Activated CD8-positive, alpha-beta T cell treated with anti-CD3 and anti-CD28 coated beads, Interleukin-2, amount 10 ng/mL, durations not matched to agents 7 days and 5 days (primary cell): Measurements from ENCODE around the gene OR9Q1. TPM values are rescaled to one million over a fixed set of nuclear protein-coding genes. Genes with fewer than 3 reads are reported as not detected.

ENCODE experiments used
- ATAC-seq: fragments of 150-1000 bp; cut with Tn5 transposase; one replicate; pipeline ENCODE4 v1.10.0; 2021; ENCODE audit warnings: moderate library complexity
- CTCF ChIA-PET: fragments of 350-600 bp; sonication (Branson Sonifier 250); formaldehyde crosslinking; loops from one replicate; lab custom pipeline; 2021; ENCODE audit warnings: antibody characterized with exemption; lab: Charles Lee
- POLR2A ChIA-PET: fragments of 350-600 bp; sonication (Branson Sonifier 250); formaldehyde crosslinking; loops from one replicate; lab custom pipeline; 2021; ENCODE audit warnings: antibody characterized with exemption; lab: Charles Lee
- DNase-seq: peaks from one replicate; pipeline ENCODE4 v3.0.0-alpha.2; 2020
- H3K27ac Mint-ChIP-seq: one replicate; pipeline ENCODE4 v1.8.0; 2021; ENCODE audit warnings: mild to moderate bottlenecking, mixed read lengths
- H3K27me3 Mint-ChIP-seq: one replicate; pipeline ENCODE4 v1.8.0; 2021; ENCODE audit warnings: low read depth, mixed read lengths
- H3K36me3 Mint-ChIP-seq: one replicate; pipeline ENCODE4 v1.8.0; 2021; ENCODE audit warnings: low read depth, mixed read lengths
- H3K4me1 Mint-ChIP-seq: one replicate; pipeline ENCODE4 v1.8.0; 2021; ENCODE audit warnings: low read depth, mixed read lengths
- H3K4me3 Mint-ChIP-seq: one replicate; pipeline ENCODE4 v1.8.0; 2021; ENCODE audit warnings: mild to moderate bottlenecking, mixed read lengths
- H3K9me3 Mint-ChIP-seq: one replicate; pipeline ENCODE4 v1.8.0; 2022; ENCODE audit warnings: mixed read lengths; ENCODE audit not compliant: insufficient read depth
- total RNA-seq, 2 experiments: library from RNA; stranded (reverse); gene quantifications; one replicate each; pipeline ENCODE4 v1.2.3, GENCODE V29; 2021

The OR9Q1 gene
- total RNA-seq, 2 experiments from 2014 or later, result not detected

DNA sequence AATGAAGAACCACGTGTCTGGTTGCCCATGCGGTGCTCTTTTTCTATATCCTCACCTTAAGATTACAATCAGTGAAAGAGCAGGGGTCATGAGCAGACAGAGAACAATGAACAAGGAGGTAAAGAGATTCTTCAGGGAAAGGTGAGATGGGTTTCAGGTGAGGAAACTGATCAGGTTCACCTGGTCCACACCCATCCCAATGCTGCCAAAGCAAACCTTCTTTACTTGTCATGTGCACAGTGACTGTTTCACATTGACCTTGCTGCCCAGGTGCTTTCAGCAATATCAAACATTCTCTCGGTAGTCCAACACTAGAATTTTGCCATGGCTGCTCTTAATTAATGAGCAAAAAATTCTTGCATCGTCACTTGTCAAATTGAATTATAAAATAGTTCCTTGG, 140.7 kb downstream of the OR9Q1 start:
- Mint-ChIP-seq H3K27me3 (no peaks in the 10 kb centered on the region), H3K27ac (no peak overlapping the region), H3K36me3 (no peaks in the 10 kb centered on the region), H3K9me3 (no peaks in the 10 kb centered on the region), H3K4me1 (no peaks in the 10 kb centered on the region), H3K4me3 (no peak overlapping the region)
- ChIA-PET POLR2A (no interaction called here), CTCF (no interaction called here)
- no peak for DNase-seq
- no peak for ATAC-seq

DNA sequence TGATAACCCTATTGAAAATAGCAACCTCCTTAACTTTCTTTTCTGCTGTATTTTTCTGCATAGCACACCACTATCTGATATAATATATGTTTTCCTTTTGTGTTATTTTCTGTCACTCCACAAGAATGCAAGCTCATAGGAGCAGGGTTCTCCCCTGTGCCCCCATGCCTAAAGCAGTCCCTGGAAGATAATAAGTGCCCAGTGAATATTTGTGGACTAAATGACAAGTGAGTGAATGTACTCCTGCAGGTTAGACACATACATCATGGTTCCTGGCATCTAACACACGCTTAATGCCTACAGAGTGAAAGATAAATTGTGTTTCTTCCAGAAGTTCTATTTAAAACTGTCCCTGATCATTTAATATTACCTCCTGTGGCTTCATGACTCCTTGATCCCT, 141.3 kb downstream of the OR9Q1 start:
- Mint-ChIP-seq H3K9me3 (no peaks in the 10 kb centered on the region), H3K4me3 (no peak overlapping the region), H3K36me3 (no peaks in the 10 kb centered on the region), H3K27ac (no peak overlapping the region), H3K4me1 (no peaks in the 10 kb centered on the region), H3K27me3 (no peaks in the 10 kb centered on the region)
- no peak for ATAC-seq
- DNase-seq, result no peak
- ChIA-PET CTCF (no interaction called here), POLR2A (no interaction called here)

DNA sequence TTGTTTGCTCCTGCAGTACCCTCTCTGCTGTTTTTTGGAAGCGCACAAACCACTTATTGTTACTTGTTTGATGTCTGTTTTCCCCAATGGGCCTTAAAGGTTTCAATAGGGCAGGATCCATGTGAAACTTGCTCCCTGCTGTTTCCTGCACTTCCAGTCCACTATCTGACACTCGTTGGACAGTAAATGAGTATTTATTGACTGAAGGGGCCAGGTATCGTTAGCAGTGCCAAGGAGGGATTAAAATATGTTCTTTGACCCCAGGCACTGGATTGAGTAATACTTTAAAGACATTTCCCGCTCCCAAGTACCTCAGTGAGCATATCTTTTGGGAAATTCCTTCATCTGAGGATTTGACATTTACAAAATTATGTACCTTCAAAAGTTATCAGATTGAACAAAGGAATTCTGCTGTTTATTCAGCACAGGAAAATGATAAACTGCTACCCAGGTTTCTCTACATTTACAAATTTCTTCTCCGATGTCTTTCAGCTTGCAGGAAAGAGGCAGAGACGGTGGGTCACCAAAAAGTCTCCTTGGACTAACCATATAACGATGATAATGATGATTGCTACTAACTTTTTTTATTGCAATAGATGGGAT, 141.9 kb downstream of the OR9Q1 start:
- ChIA-PET CTCF (no interaction called here), POLR2A (no interaction called here)
- no peak overlapping the region for H3K27ac Mint-ChIP-seq
- no peak for ATAC-seq
- no peaks in the 10 kb centered on the region for H3K27me3 Mint-ChIP-seq
- H3K36me3 Mint-ChIP-seq, result no peaks in the 10 kb centered on the region
- no peaks in the 10 kb centered on the region for H3K9me3 Mint-ChIP-seq
- H3K4me3 Mint-ChIP-seq, result no peak overlapping the region
- DNase-seq, result no peak
- H3K4me1 Mint-ChIP-seq, result no peaks in the 10 kb centered on the region

- CTCF ChIA-PET, result no interaction called here
- H3K9me3 Mint-ChIP-seq, result no peaks in the 10 kb centered on the region
- ATAC-seq (no peak), DNase-seq (no peak)
- H3K36me3 Mint-ChIP-seq, result no peaks in the 10 kb centered on the region
- no peaks in the 10 kb centered on the region for H3K27me3 Mint-ChIP-seq
- POLR2A ChIA-PET, result no interaction called here
- H3K4me3 Mint-ChIP-seq, result no peak overlapping the region
- H3K4me1 Mint-ChIP-seq, result no peaks in the 10 kb centered on the region
- H3K27ac Mint-ChIP-seq, result no peak overlapping the region
Observed at GRCh38 chr11:58177409-58178054, 153.9 kb downstream of the OR9Q1 start.

GRCh38 chr11:58178444-58178843, 154.8 kb downstream of the OR9Q1 start:
- no peak overlapping the region for H3K4me3 Mint-ChIP-seq
- H3K27ac Mint-ChIP-seq, result no peak overlapping the region
- no peaks in the 10 kb centered on the region for H3K9me3 Mint-ChIP-seq
- ATAC-seq, result no peak
- no peak for DNase-seq
- no peaks in the 10 kb centered on the region for H3K27me3 Mint-ChIP-seq
- ChIA-PET POLR2A (no interaction called here), CTCF (no interaction called here)
- no peaks in the 10 kb centered on the region for H3K4me1 Mint-ChIP-seq
- H3K36me3 Mint-ChIP-seq, result no peaks in the 10 kb centered on the region

GRCh38 chr11:58179648-58180047, 156.0 kb downstream of the OR9Q1 start:
- Mint-ChIP-seq H3K36me3 (no peaks in the 10 kb centered on the region), H3K4me1 (no peaks in the 10 kb centered on the region), H3K27ac (no peak overlapping the region), H3K4me3 (no peak overlapping the region), H3K27me3 (no peaks in the 10 kb centered on the region), H3K9me3 (no peaks in the 10 kb centered on the region)
- no peak for DNase-seq
- ChIA-PET POLR2A (no interaction called here), CTCF (no interaction called here)
- ATAC-seq, result no peak

GRCh38 chr11:58186938-58187337, 163.3 kb downstream of the OR9Q1 start:
- POLR2A ChIA-PET, result no interaction called here
- ATAC-seq, result no peak
- H3K36me3 Mint-ChIP-seq, result no peaks in the 10 kb centered on the region

GRCh38 chr11:58188770-58189169, 165.1 kb downstream of the OR9Q1 start, which contains the start of gene OR9Q2:
TSS of gene OR9Q2 (plus strand) at chr11:58189070. CDS start at chr11:58190491, 1,421 bp downstream.
- ChIA-PET CTCF (no interaction called here), POLR2A (no interaction called here)
- Mint-ChIP-seq H3K27ac (no peak within 1 kb of the TSS), H3K4me1 (no peaks in the 10 kb centered on the region), H3K27me3 (no peaks in the 10 kb centered on the region), H3K9me3 (no peaks in the 10 kb centered on the region), H3K36me3 (no peaks in the 10 kb centered on the region), H3K4me3 (no peak within 1 kb of the TSS)
- ATAC-seq (no peak), DNase-seq (no peak)

More at GRCh38 chr11:58186938-58187337, 163.3 kb downstream of the OR9Q1 start:
- Mint-ChIP-seq H3K27me3 (no peaks in the 10 kb centered on the region), H3K27ac (no peak overlapping the region), H3K9me3 (no peaks in the 10 kb centered on the region), H3K4me1 (no peaks in the 10 kb centered on the region), H3K4me3 (no peak overlapping the region)
- DNase-seq, result no peak
- CTCF ChIA-PET, result no interaction called here

- Mint-ChIP-seq H3K4me1 (no peaks in the 10 kb centered on the region), H3K4me3 (no peak overlapping the region), H3K9me3 (no peaks in the 10 kb centered on the region), H3K27ac (no peak overlapping the region), H3K36me3 (no peaks in the 10 kb centered on the region), H3K27me3 (no peaks in the 10 kb centered on the region)
- no peak for ATAC-seq
- POLR2A ChIA-PET, result no interaction called here
- CTCF ChIA-PET, result no interaction called here
- DNase-seq, result no peak
Observed at GRCh38 chr11:58192229-58192628, 168.5 kb downstream of the OR9Q1 start.

DNA sequence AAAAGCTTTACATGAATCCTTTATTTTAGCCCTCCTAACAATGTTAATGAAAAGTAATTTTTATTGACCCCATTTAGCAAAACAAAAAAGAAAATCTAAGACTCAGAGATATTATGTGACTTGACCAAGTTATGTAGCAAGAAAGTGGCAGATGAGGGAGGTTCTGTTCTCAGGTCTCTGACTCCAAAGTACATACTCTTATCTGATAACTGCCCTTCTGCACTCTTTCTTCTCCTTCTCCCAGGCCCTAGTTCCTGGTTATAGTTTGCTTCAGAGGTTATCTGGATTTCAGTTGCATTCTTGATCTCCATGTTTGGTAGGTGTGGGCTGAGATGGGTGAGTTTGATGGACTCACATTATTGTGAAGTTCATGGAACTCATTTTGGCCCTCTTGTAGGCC, 169.7 kb downstream of the OR9Q1 start:
- DNase-seq (no peak), ATAC-seq (no peak)
- ChIA-PET POLR2A (no interaction called here), CTCF (no interaction called here)
- H3K9me3 Mint-ChIP-seq, result no peaks in the 10 kb centered on the region
- no peaks in the 10 kb centered on the region for H3K27me3 Mint-ChIP-seq
- H3K27ac Mint-ChIP-seq, result no peak overlapping the region
- no peak overlapping the region for H3K4me3 Mint-ChIP-seq
- no peaks in the 10 kb centered on the region for H3K36me3 Mint-ChIP-seq
- H3K4me1 Mint-ChIP-seq, result no peaks in the 10 kb centered on the region

DNA sequence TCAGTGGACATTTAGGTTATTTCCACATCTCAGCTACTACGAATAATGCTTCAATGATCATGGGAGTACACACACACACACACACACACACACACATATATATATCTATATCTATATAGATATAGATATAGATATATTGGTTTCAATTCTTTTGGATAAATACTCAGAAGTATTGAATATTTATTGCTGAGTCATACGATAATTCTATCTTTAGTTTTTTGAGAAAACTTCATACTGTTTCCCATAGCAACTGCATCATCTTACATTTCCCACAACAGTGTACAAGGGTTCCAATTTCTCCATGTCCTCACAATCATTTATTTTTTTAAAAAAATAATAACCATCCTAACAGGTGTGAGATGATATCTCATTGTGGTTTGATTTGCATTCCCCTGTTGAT, 172.3 kb downstream of the OR9Q1 start:
- no peaks in the 10 kb centered on the region for H3K4me1 Mint-ChIP-seq
- DNase-seq (no peak), ATAC-seq (no peak)
- CTCF ChIA-PET, result no interaction called here
- H3K27ac Mint-ChIP-seq, result no peak overlapping the region
- H3K27me3 Mint-ChIP-seq, result no peaks in the 10 kb centered on the region
- POLR2A ChIA-PET, result no interaction called here
- H3K9me3 Mint-ChIP-seq, result no peaks in the 10 kb centered on the region
- no peak overlapping the region for H3K4me3 Mint-ChIP-seq
- H3K36me3 Mint-ChIP-seq, result no peaks in the 10 kb centered on the region

- POLR2A ChIA-PET, result no interaction called here
- CTCF ChIA-PET, result no interaction called here
- Mint-ChIP-seq H3K4me1 (no peaks in the 10 kb centered on the region), H3K9me3 (no peaks in the 10 kb centered on the region), H3K27ac (no peak overlapping the region), H3K36me3 (no peaks in the 10 kb centered on the region), H3K4me3 (no peak overlapping the region), H3K27me3 (no peaks in the 10 kb centered on the region)
- no peak for DNase-seq
- ATAC-seq, result no peak
Observed at GRCh38 chr11:58199271-58199670, 175.6 kb downstream of the OR9Q1 start.

DNA sequence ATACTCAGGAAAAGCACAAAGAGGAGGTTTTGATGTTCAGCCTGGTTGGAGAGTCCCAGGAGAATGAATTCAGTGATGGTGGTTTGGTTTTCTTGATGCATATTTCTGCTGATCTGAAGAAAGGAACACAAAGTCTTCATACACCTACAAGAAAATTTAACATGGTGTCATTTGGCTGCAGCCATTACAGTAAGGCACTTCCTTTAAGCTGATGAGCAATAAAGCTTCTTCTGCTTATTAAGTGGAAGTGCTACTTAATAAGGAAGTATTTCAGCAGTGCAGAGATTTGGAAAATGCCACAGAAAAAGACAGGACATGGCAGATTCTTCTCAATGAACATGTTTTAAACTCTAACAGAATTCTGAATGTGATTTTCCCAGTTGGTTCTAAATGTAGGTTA, 180.4 kb downstream of the OR9Q1 start, which contains the start of gene OR1S2:
Gene OR1S2 (minus strand): TSS at position 101 of the 400 bp plus-strand sequence. CDS start 0 bp downstream, at position 101.
- ChIA-PET CTCF (no interaction called here), POLR2A (no interaction called here)
- H3K36me3 Mint-ChIP-seq, result no peaks in the 10 kb centered on the region
- no peak within 1 kb of the TSS for H3K4me3 Mint-ChIP-seq
- DNase-seq, result no peak
- no peaks in the 10 kb centered on the region for H3K9me3 Mint-ChIP-seq
- no peak within 1 kb of the TSS for H3K27ac Mint-ChIP-seq
- ATAC-seq, result no peak
- no peaks in the 10 kb centered on the region for H3K4me1 Mint-ChIP-seq
- no peaks in the 10 kb centered on the region for H3K27me3 Mint-ChIP-seq
